HG02642 (cell line): ENCODE data around the gene NPIPB12.
"Not testable (repeated sequence)": the region's sequence is repeated elsewhere in the genome, so short reads cannot be mapped to it uniquely, and the experiment has no call there.

ENCODE experiments used
- ATAC-seq: cut with Tn5 transposase; IDR thresholded peaks from one replicate; pipeline ENCODE4 v1.9.1; 2021; ENCODE audit warnings: mild to moderate bottlenecking; ENCODE audit not compliant: unreplicated experiment, poor library complexity

The NPIPB12 gene

GRCh38 chr16:29506308-29506707, at the start of gene NPIPB12:
Gene NPIPB12 (minus strand): TSS chr16:29506408.
- not testable (repeated sequence) for ATAC-seq

- not testable (repeated sequence) for ATAC-seq
These were observed 15.3 kb upstream of the NPIPB12 start for GRCh38 chr16:29521520-29521919.

- not testable (repeated sequence) for ATAC-seq
These were observed 23.9 kb downstream of the NPIPB12 start for GRCh38 chr16:29482276-29482675.

- not testable (repeated sequence) for ATAC-seq
These were observed 34.1 kb downstream of the NPIPB12 start for GRCh38 chr16:29472065-29472464.

GRCh38 chr16:29469660-29470059, 36.5 kb downstream of the NPIPB12 start:
- ATAC-seq: not testable (repeated sequence)

GRCh38 chr16:29467654-29468366, 38.4 kb downstream of the NPIPB12 start:
- ATAC-seq: not testable (repeated sequence)

- ATAC-seq: not testable (repeated sequence)
These were observed 39.3 kb downstream of the NPIPB12 start for GRCh38 chr16:29466904-29467303.

GRCh38 chr16:29465985-29466824, 40.0 kb downstream of the NPIPB12 start:
- not testable (repeated sequence) for ATAC-seq

GRCh38 chr16:29460647-29461030, 45.6 kb downstream of the NPIPB12 start:
- not testable (repeated sequence) for ATAC-seq

- not testable (repeated sequence) for ATAC-seq
These were observed 46.2 kb downstream of the NPIPB12 start, which contains the start of gene SULT1A4 for GRCh38 chr16:29459706-29460646. Gene SULT1A4 (plus strand): TSS chr16:29459913. CDS start chr16:29461386, 1,473 bp downstream.

GRCh38 chr16:29457660-29458059, 48.5 kb downstream of the NPIPB12 start:
- not testable (repeated sequence) for ATAC-seq

- ATAC-seq: peak; percentile 66
These were observed 51.4 kb downstream of the NPIPB12 start for GRCh38 chr16:29454828-29455227.

GRCh38 chr16:29454269-29454668, 51.9 kb downstream of the NPIPB12 start, which contains the start of the genes BOLA2 and SLX1B:
Gene BOLA2 (minus strand): TSS chr16:29454351. CDS start chr16:29454253, 98 bp downstream.
Gene SLX1B (plus strand): TSS chr16:29454533.
- ATAC-seq: peak; percentile 87

- peak; percentile 10 for ATAC-seq
These were observed 52.5 kb downstream of the NPIPB12 start for GRCh38 chr16:29453754-29454153.
